Panc1 (cell line): ENCODE results near the gene CALD1. TPM values are rescaled to one million over a fixed set of nuclear protein-coding genes. Genes with fewer than 3 reads are reported as not detected.

ENCODE experiments used
- ATAC-seq: fragments of 200-7000 bp; cut with Tn5 transposase; 2 replicates; pipeline ENCODE4 v1.9.1; 2020; ENCODE audit warnings: mild to moderate bottlenecking, moderate library complexity
- BruUV-seq: library from RNA; stranded (reverse); fragments of 400-500 nt; replicated peaks from 2 replicates; lab custom pipeline; 2021; lab: Mats Ljungman, UMichigan
- CTCF ChIA-PET: fragments of 300-600 bp; sonication (Branson Sonifier 250); formaldehyde crosslinking; loops from one replicate; lab custom pipeline; 2022; ENCODE audit warnings: antibody characterized with exemption; lab: Charles Lee
- POLR2A ChIA-PET: fragments of 300-600 bp; sonication (Branson Sonifier 250); formaldehyde crosslinking; loops from one replicate; lab custom pipeline; 2022; ENCODE audit warnings: antibody characterized with exemption; lab: Charles Lee
- DNase-seq: peaks from one replicate; pipeline ENCODE4 v3.0.0-alpha.2; 2010; ENCODE audit warnings: low read depth, low spot score
- H3K27ac ChIP-seq: 2 replicates; pipeline ENCODE4 v1.5.1; 2011; ENCODE audit warnings: mild to moderate bottlenecking, low read length, inconsistent platforms
- H3K27me3 ChIP-seq: fragments of 200-500 bp; sonication (Bioruptor generic); 2 replicates; pipeline ENCODE4 v1.6.0; 2014; ENCODE audit warnings: low read length, inconsistent platforms; ENCODE audit not compliant: control insufficient read depth, insufficient read depth
- H3K36me3 ChIP-seq: fragments of 200-500 bp; sonication (Bioruptor generic); 2 replicates; pipeline ENCODE4 v1.5.1; 2014; ENCODE audit warnings: inconsistent platforms, mild to moderate bottlenecking, low read length, moderate library complexity; ENCODE audit not compliant: control insufficient read depth, insufficient read depth
- H3K4me1 ChIP-seq: 2 replicates; pipeline ENCODE4 v1.5.1; 2011; ENCODE audit warnings: inconsistent platforms, mild to moderate bottlenecking, low read length, moderate library complexity; ENCODE audit not compliant: control insufficient read depth, insufficient read depth
- H3K4me3 ChIP-seq, 2 experiments: 2 replicates each; pipeline ENCODE4 v1.5.1; 2011 to 2012; ENCODE audit warnings: low read depth in 2 of 2, low read length in 2 of 2, mild to moderate bottlenecking in 2 of 2, inconsistent platforms in 1 of 2, moderate library complexity in 1 of 2
- H3K9me3 ChIP-seq: fragments of 200-500 bp; sonication (Bioruptor generic); 2 replicates; pipeline ENCODE4 v1.5.1; 2014; ENCODE audit warnings: low read depth, mild to moderate bottlenecking, inconsistent platforms, low read length, moderate library complexity; ENCODE audit not compliant: control insufficient read depth, insufficient read depth
- CTCF ChIP-seq: fragments of 450-650 bp; IDR thresholded peaks from 2 replicates; pipeline ENCODE4 v1.5.1; 2017; ENCODE audit warnings: mild to moderate bottlenecking
- POLR2AphosphoS5 ChIP-seq: IDR thresholded peaks from 2 replicates; pipeline ENCODE4 v1.6.1; 2012; ENCODE audit warnings: mild to moderate bottlenecking, low read depth, low read length, moderate library complexity
- REST ChIP-seq, 2 experiments: IDR thresholded peaks; 2 replicates each; pipeline ENCODE4 v1.6.1; 2011 to 2012; ENCODE audit warnings: low read depth in 2 of 2, control low read depth in 1 of 2, low read length in 1 of 2, mild to moderate bottlenecking in 1 of 2, moderate library complexity in 1 of 2; ENCODE audit not compliant: insufficient read depth in 1 of 2
- SIN3A ChIP-seq: IDR thresholded peaks from 2 replicates; pipeline ENCODE4 v1.6.1; 2012; ENCODE audit warnings: low read depth, mild to moderate bottlenecking, low read length, moderate library complexity, borderline replicate concordance; ENCODE audit not compliant: insufficient read depth
- TCF7L2 ChIP-seq: IDR thresholded peaks from 2 replicates; pipeline ENCODE4 v1.6.1; 2011; ENCODE audit warnings: mild to moderate bottlenecking, low read depth, low read length, inconsistent platforms
- in situ Hi-C: cut with HindIII; loops from 2 replicates; pipeline ENCODE4 v1.10.0; 2016; ENCODE audit warnings: low sequenced_read_pairs, low pct_unique_long_range_greater_than_20kb
- intact Hi-C: fragments of 100-400 bp; cut with micrococcal nuclease; formaldehyde crosslinking; loops from one replicate; pipeline ENCODE4 v1.10.0; 2022; ENCODE audit not compliant: unreplicated experiment
- total RNA-seq: library from RNA; stranded (reverse); gene quantifications from one replicate; pipeline ENCODE4 v1.2.1, GENCODE V29; 2021; ENCODE audit not compliant: unreplicated experiment

The CALD1 gene
- total RNA-seq, 1 experiment from 2014 or later = 9.2 TPM

DNA sequence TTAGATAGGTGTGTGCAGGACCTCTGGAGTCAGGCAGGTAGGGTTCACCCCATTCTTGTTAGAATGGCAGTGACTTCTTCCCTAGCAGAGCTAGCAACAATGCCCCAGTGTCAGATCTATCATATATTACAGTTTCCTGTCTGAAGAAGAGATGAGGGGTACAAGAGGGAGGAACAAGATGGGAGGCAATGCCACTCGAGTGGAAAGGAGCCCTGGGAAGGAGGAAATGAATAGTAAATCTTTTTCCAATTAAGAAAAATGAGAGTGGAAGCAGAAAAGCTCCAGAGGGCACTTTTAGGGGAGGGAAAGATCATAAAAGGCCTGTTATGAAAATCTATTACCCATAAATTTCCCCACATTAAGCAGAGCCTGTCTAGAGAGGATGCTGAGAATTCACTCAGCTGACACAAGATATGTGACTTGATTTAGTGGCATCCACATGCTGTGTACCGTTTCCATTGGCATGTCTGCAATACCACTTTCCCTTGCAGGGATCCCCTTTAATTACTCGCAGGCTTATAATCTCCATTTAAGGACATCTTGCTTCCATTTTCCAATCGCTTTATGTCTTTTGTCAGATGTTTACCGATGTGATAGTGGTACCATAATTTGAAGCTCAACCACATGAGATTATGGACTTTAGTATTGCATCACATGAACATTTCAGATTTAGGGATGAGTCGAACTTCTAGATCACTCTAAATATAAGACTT is 136.9 kb downstream of the CALD1 start:
- Histone ChIP-seq H3K27ac (no peak overlapping the region), H3K36me3 (no peaks in the 10 kb centered on the region), H3K4me3 (no peak overlapping the region), H3K27me3 (no peaks in the 10 kb centered on the region), H3K9me3 (no peaks in the 10 kb centered on the region), H3K4me1 (no peaks in the 10 kb centered on the region)
- no peak for DNase-seq
- in situ Hi-C loops (no loop called here), intact Hi-C loops (no loop called here)
- no TSS peak for BruUV-seq
- ChIA-PET POLR2A (no interaction called here), CTCF (no interaction called here)
- ATAC-seq = no peak
- TF ChIP-seq POLR2AphosphoS5 (no peak), TCF7L2 (no peak), CTCF (no peak), REST (IDR thresholded peaks at IDR 0.05; ENCODE audit: insufficient read depth in 1 of 2, low read depth in 2 of 2, low read length in 1 of 2) (no peak), SIN3A (no peak)

GRCh38 chr7:134919240-134919641 is 139.8 kb downstream of the CALD1 start:
- in situ Hi-C loops = no loop called here
- TF ChIP-seq SIN3A (no peak), POLR2AphosphoS5 (no peak), REST (IDR thresholded peaks at IDR 0.05; ENCODE audit: insufficient read depth in 1 of 2, low read depth in 2 of 2, low read length in 1 of 2) (no peak), CTCF (no peak), TCF7L2 (no peak)
- Histone ChIP-seq H3K4me3 (no peak overlapping the region), H3K9me3 (no peaks in the 10 kb centered on the region), H3K27ac (no peak overlapping the region), H3K36me3 (no peaks in the 10 kb centered on the region), H3K4me1 (no peaks in the 10 kb centered on the region), H3K27me3 (no peaks in the 10 kb centered on the region)
- POLR2A ChIA-PET = no interaction called here
- ATAC-seq (no peak), DNase-seq (no peak)
- intact Hi-C loops = no loop called here
- CTCF ChIA-PET = no interaction called here
- BruUV-seq = no TSS peak
